Mesenteric fat pad (tissue), 1 donor: Measurements from ENCODE around the gene KANSL1L. TPM values are rescaled to one million over a fixed set of nuclear protein-coding genes. Genes with fewer than 3 reads are reported as not detected.

ENCODE experiments used
- DNase-seq: peaks from one replicate; pipeline ENCODE4 v3.0.0-alpha.2; 2020; ENCODE audit warnings: low spot score
- total RNA-seq: library from RNA; stranded (reverse); fragmentation: NEBNext Ultra II Directional; extraction: Animal tissue kit (Norgen Biotek cat#: 25700); gene quantifications from one replicate; pipeline ENCODE4 v1.2.1, GENCODE V29; 2021
- donor health status: DM: yes; HTN: yes; CAD: no.

The KANSL1L gene
- total RNA-seq, 1 donor from 2014 or later = 14.6 TPM

DNA sequence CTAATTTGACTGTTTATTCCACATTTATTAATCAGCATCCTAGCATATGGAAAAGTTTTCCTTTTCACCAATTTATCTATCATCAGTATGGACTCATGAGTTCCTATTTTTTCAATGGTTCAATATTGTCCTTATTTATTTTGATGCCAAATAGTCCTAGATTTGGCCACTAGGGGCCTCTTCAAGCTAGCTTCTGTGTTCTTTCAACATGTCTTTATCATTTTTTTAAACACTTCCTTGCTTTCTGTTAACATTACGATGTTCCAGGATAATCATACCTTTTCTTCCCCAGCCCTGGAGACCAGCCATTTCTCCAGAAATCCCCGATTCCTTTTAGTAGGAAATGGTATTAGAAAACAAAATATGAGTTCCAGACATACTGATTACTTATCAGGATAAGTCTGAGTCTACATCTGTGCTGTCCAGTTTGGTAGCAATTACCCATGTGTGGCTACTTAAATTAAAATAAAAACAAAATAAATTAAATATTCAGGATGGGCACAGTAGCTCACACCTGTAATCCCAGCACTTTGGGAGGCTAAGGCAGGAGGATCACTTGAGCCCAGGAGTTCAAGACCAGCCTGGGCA is 98.2 kb downstream of the KANSL1L start:
- DNase-seq = no peak

DNA sequence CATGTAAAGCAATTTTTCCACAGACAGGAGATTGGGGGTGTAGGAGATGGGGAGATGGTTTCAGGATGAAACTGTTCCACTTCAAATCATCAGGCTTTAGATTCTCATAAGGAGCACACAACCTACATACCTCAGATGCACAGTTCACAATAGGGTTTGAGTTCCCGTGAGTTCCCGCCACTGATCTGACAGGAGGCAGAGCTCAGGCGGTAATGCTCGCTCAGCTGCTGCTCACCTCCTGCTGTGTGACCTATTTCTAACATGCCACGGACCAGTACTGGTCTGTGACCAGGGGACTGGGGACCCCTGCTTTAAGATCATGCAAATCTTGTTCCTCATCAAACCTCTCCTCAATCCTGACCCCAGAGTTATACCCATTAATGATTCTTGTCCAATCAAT is 98.7 kb downstream of the KANSL1L start:
- no peak for DNase-seq

DNA sequence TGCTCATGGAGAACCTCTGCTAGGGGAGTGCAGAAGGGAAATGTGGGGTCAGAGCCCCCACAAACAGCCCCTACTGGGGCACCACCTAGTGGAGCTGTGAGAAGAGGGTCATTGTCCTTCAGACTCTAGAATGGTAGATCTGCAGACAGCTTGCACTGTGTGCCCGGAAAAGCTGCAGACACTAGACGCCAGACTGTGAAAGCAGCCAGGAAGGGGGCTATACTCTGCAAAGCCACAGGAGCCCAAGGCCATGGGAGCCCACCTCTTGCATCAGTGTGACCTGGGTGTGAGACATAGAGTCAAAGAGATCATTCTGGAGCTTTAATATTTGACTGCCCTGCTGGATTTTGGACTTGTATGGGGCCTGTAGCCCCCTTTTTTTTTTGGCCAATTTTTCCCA is 107.9 kb downstream of the KANSL1L start:
- no peak for DNase-seq

DNA sequence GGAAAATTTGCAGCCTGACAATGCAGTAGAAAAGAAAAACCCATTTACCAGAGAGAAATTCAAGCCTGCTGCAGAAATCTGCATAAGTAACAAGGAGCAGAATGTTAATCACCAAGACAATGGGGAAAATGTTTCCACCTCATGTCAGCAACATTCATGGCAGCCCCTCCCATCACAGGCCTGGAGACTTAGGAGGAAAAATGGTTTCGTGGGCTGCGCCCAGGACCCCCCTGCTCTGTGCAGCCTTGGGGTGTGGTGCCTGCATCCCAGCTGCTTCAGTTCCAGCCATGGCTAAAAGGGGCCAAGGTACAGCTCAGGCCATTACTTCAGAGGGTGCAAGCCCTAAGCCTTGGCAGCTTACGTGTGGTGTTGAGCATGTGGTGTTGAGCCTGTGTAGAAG is 115.4 kb downstream of the KANSL1L start:
- DNase-seq = no peak

DNA sequence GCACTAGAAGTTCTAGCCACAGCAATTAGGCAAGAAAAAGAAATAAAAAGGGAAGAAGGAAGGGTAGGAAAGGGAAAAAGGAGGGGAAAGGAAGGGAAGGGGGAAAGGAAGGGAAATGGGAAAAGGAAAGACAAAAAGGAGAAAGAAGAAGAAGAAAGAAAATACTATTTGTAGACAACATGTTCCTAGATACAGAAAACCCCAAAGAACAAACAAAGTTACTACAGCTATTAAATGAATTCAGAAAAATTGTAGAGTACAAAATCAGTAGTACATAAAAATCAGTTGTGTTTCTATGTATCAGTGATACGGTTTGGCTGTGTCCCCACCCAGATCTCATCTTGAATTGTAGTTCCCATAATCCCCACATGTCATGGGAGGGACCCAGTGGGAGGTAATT is 116.5 kb downstream of the KANSL1L start:
- no peak for DNase-seq

DNA sequence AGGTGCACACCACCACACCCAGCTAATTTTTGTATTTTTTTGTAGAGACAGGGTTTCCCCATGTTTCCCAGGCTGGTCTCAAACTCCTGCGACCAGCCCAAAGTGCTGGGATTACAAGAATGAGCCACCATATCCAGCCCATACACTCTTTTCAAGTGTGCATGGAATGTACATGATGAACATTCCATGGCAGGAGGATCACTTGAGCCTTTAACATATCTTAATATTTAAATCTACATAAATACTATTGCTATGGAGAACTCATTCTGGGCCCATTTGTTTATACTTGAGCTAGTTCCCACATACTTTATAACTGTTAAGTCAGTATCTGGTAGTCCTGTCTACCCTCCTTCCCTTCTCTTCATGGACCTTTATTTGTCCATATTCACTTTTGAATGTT is 120.3 kb downstream of the KANSL1L start:
- no peak for DNase-seq

DNA sequence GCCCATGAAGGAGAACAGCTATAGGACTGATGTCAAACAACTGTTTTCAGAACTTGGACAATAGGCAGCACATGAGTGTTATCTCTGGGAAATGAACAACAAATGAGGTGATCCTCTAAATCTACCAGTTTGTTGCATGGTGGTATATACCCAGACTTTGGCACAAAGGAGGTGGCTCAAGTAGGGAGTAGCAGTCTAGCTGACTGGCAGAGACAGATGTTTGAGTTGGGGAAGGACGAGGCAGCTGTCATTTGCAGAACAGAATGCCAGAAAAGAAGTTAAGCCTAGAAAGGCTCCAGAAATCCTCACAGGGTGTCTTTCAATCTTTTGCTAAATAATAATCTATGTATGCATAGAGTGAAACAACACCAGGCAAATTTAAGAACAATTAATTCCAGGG is 121.4 kb downstream of the KANSL1L start:
- no peak for DNase-seq

DNA sequence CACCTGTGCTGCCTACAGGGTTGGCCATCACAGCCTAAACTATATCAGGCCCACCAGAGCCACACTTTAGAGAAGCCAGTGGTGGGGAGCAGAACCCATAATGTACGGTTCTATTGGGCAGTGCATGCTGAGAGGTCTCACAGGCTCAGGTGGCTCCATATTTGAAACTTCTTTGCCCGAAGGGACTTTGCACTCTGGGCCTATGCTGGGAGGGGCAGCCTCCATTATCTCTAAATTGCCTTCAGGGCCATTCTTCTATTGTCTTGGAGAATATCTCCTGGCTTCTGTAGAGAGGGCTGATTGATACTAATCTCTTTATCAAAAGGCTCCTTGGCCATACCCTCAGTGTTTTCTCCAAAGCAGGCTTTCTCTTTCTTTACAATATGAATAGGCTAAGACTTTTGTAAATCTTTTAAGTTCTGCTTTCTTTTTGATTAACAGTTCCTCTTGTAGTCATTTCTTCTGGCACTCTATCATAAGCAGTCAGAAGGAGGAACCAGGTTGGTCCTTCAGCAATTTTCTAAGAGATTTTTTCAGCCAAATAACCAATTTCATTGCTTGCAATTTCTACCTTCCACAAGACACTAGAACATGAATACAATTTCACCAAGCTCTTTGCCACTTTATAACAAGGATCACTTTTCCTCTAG is 124.2 kb downstream of the KANSL1L start:
- no peak for DNase-seq

DNA sequence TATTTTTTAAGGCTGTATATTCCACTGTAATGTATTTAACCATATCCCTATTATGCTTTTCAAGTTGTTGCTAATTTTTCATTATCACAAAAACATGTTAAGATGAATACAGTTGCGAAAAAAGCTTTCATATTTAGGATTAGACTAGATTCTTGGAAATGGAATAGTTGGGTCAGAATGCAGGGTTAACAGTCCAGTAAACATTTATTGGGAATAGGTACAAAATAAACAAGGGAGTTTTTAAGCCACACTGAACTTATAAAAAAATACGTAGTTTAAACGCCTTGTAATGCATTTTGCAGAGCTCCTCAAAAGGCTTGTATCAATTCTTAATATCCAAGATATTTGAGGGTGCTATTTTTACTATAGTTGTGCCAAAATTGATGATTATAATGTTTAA is 133.1 kb downstream of the KANSL1L start:
- no peak for DNase-seq

DNA sequence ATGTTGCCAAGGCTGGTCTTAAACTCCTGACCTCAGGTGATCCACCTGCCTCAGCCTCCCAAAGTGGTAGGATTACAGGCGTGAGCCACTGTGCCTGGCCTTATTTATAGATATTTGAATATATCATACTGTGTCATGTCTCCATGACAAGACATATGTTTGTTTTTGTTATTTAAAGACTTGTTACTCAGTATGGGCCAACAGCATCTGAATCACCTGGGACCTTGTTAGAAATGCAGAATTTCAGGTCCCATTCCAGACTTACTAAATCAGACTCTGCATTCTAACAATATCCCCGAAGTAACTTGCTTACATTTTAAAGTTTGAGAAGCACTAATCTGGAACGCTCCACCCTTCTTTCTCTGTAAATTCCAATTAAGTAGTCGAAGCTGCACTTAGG is 135.5 kb downstream of the KANSL1L start:
- no peak for DNase-seq

DNA sequence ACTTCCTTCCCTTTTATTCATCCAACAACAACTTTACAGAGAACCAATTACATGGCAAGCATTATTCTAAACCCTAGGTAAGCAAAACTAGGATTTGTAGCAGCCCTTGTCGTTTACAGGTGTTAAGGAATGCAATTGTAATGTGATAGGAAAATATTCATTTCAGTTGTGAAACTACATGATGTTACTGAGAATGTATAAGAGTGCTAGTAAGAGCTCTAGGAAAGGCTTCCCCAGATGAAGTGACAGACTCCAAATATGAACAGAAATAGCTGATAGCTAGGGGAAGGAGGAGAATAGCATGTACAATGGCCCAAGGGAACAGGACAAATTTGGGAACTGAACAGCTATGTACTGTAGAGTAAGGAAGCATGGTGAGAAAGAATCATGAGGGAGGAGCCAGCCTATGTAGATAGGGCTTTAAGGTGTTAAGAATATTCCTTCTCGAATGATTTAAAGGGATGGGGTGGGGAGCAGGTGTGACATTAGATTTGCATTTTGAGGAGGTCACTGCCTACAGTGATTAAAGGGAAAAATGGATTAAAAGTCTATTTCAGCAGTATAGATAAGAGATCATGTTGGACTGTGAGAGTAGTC is 137.0 kb downstream of the KANSL1L start:
- no peak for DNase-seq

DNA sequence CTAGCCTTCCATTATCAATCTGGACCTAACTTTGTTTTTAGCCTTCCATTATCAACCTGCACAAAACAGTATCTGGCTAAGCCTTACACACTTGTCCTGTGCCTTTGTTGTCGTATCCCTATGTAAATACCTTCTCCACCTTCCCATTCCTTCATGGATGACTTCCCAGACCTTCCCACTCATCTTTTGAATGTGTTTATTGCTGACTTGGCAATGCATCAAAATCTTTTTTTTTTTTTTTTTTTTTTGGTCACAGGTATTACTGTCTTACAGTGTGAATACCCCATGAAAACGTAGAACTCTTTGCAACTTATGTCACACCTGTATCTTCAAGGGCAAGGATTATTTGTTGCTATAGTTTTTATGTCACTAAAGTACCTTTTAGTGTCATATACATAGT is 143.0 kb downstream of the KANSL1L start:
- no peak for DNase-seq

DNA sequence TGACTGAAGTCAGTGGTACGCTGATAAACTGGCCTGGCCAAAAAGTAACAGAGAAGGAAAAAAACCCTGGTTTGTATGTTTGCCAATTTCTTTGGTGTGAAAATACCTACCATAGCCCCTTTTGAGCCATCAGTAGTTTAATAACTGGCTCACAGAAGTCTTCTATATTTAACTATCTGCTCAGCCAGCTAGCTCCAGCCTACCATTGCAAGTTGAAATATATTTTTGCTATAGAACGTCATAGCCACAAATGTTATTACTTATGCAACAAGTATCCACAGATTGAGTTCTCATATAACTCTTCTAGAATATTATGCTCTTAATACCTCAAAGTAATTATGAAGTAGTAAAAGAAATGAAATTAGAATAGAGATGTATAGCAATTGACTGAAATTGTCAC is 143.6 kb downstream of the KANSL1L start:
- no peak for DNase-seq

DNA sequence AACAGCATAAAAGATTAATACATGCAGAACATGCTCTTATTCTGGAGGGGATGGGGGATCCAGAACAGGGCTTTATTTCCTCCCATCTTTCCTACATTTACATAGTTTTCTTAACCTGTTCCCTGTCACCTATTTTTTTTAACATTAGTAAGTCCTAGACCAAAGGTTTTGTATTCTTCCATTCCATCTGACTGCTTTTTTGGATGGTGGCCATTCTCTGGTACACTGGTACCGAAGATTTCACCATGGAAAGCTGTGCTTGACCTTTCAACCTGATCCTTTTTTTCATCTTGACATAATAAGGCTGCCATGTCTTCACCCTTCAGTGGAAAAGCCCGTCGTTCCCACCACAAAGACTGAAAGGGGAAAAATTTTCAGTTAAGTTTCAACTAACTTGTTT is 148.4 kb downstream of the KANSL1L start:
- DNase-seq = no peak

DNA sequence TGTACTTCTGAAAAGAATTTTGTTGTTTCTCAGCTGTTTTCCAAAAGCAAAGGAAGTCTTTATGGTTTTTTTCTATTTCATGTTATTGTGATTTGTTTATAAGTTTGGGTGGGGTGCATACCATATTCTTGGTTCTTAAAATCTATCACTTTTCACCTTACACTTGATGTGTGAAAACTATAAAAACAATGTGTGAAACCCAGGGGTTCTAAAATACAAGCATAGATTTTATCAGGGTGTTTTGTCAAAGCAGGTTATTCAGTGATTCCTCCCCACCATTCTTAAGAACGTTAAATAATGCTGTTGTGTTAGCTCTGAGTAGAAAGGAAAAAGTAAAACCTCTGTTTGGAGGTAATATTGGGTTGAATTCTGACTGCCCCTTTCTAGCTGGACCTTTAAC is 151.1 kb downstream of the KANSL1L start:
- no peak for DNase-seq

DNA sequence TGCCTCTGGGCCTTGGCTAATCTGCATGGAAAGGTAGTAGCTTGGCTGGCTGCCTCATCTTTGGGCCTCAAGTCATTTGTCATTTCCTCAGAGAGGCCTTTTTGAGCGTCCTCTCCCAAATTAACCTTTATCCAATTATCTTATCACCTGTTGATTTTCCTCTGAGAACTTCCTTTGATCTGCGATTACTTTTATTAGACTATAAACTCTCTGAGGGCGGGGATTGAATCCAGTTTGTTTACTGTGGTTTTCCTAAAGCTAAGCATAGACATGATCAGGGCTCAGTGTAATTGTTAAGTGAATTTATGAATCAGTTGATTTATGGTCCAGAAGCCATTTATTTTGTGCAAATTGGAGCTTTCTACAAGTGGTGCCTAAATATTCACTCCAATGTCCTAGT is 161.3 kb downstream of the KANSL1L start:
- no peak for DNase-seq

DNA sequence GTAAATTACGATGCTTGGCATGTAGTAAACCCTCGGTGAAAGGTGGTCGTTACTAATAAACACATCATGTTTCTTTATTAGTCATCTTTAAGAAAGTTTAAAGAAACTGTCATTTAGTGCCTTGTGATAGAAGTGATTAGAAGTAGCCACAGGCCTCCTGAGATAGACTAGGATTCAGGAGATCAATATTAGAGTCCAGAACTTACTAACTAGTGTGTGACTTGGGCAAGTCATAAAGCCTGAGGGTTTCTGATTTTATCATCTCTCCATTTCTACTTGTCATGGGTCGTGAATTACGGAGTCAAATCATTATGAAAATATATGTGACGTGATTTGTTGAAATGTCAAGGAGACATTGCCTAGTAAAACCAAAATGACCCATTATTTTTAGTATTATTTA is 162.1 kb downstream of the KANSL1L start:
- no peak for DNase-seq

DNA sequence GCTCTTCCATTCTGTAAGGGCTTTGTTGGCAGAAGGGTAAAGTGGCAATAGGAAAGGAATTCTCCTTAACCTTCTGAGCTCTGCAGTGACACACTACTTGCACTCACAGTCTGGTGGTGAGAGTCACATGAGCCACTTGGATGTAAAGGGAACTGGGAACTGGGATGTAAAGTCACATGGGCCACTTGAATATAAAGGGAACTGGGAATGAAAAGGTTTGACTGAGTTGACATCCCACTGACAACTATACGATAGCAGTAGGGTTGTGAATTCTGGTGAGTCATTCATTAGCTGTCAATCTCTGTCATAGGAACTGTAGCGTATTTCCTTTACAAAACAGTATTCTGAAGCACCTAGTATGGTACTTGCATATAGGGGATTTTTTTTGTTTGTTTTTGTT is 163.3 kb downstream of the KANSL1L start:
- no peak for DNase-seq

DNA sequence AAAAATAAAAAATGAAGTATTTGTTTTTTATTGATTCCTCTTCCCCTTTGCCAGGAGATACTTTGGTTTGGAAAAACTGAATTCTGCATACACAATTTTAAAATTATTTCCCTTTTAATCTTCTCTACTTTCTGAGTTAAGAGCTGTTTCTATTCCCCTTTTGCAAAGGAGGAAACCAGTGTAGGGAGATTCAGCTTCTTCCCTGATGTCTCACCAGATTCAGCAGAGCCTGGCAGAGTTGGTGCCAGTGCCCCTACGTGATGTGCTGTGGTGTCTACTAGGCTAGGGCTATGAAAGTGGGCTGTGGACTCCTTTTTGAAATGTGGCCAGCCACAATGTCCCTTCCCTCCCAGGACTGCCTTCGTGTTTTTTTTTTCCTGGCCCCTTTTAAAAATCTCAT is 166.3 kb downstream of the KANSL1L start:
- DNase-seq = no peak

DNA sequence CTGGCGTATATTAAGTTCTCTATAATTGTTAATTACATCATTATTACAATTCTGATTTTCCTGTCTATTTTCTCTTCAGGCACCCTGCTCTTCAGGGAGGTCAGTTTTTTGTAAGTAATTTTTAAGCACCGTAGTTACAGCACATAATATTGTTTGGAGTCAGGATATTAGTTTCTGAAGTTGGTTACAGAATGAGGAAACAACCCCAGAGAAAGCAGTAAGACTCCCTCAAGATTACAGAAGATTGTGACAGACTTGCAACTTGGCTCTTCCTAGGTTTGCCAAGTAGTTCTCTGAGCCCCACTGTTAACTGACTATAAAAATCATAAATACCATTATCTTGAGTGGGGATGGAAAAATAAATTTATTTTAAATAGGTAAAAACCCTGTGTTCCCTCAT is 167.8 kb downstream of the KANSL1L start:
- no peak for DNase-seq

DNA sequence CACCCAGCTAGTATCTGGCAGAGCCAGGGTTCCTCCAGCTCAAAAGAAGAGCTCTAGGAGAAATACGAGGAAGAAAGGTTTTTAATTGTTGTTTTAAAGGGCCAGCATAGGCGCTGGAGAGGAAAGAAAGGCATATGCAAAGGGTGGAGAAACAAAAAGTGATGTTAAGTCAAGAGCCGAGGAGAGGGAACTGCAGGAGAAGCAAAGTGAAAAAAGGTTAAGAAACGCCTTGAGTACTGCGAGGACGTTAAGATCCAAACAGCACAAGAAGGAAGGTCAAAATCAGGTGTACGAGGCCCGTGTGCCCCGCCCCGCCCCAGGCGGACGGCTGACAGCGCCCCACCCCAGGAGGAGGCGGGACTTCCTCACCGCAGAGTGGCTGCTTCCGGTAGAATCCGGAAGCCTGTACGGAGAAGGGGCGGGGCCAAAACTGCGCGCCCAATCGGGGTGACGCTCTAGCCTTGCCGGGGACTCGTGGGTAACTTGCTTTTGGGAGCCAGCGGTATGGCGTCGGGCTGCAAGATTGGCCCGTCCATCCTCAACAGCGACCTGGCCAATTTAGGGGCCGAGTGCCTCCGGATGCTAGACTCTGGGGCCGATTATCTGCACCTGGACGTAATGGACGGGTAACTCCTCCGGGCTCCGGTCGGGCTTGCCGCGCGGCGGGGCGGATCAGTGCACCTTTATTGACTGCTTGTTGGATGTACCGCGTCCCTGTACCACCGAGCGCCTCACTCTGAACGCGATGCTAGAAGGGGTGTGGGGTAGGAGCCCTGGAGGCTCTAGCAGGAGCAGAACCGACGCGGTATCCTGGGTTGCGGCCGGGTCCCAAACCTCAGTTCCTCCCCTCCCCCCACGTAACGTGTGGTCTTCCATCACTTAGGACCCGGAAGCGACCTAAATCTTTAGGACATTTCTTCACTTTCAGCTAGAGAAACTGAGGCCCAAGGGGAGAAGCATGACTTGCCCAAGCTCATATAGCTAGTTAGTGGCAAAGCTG is 168.8 kb downstream of the KANSL1L start, which contains the start of gene RPE:
RPE (plus strand) TSS at position 481 of the 1,000 bp plus-strand sequence; CDS start at position 505, 24 bp downstream.
- DNase-seq = peak; percentile 98
